ENCODE data around the gene VSTM4. TPM values are rescaled to one million over a fixed set of nuclear protein-coding genes. Genes with fewer than 3 reads are reported as not detected.

Gene VSTM4
- total and polyA plus RNA-seq, 4 donors = 1.0 to 3.1 (median 2.0) TPM

GRCh38 chr10:49037187-49037586, 78.1 kb downstream of the VSTM4 start:
- no peaks in the 10 kb centered on the region for H3K27me3 ChIP-seq (ENCODE audit: control insufficient read depth in 4 of 4, insufficient read depth in 4 of 4, low read length in 3 of 4)
- no peak for DNase-seq (ENCODE audit: low spot score)
- no peaks in the 10 kb centered on the region for H3K9me3 ChIP-seq (ENCODE audit: control insufficient read depth in 4 of 4, low read length in 3 of 4)
- no peak for TF ChIP-seq GABPA (IDR thresholded peaks at IDR 0.05 in 1 of 2, conservative IDR thresholded peaks at IDR 0.05 in 1 of 2)
- no peak for TF ChIP-seq RXRA (IDR thresholded peaks at IDR 0.05)
- no peak for TF ChIP-seq NR2F2 (IDR thresholded peaks at IDR 0.05)
- no peak for TF ChIP-seq HNF4A (conservative IDR thresholded peaks at IDR 0.05)
- no peak for TF ChIP-seq MAX (IDR thresholded peaks at IDR 0.05)
- TF ChIP-seq TAF1 (conservative IDR thresholded peaks at IDR 0.05) = no peak
- no peak for TF ChIP-seq CTCF (IDR thresholded peaks at IDR 0.05; ENCODE audit: low read depth, low read length, missing input control)
- TF ChIP-seq YY1 (IDR thresholded peaks at IDR 0.05) = no peak
- TF ChIP-seq RAD21 (IDR thresholded peaks at IDR 0.05) = no peak
- no peak for TF ChIP-seq SP1 (IDR thresholded peaks at IDR 0.05)
- no peak for TF ChIP-seq FOXA2 (IDR thresholded peaks at IDR 0.05)
- H3K4me1 ChIP-seq (ENCODE audit: control insufficient read depth in 4 of 4, insufficient read depth in 4 of 4, low read length in 3 of 4) = no peaks in the 10 kb centered on the region
- WGBS = 95% methylated on average over 7 of the region's 7 CpGs
- no peak overlapping the region for H3K4me3 ChIP-seq (ENCODE audit: low read depth in 1 of 3, low read length in 3 of 3)
- H3K36me3 ChIP-seq (ENCODE audit: control insufficient read depth in 4 of 4, insufficient read depth in 3 of 4, low read depth in 1 of 4, low read length in 3 of 4) = no peaks in the 10 kb centered on the region
- H3K9ac ChIP-seq (ENCODE audit: low read depth in 1 of 2, low read length in 2 of 2) = no peak overlapping the region
- H3K27ac ChIP-seq (ENCODE audit: low read depth in 1 of 2, low read length in 2 of 2) = no peak overlapping the region

DNA sequence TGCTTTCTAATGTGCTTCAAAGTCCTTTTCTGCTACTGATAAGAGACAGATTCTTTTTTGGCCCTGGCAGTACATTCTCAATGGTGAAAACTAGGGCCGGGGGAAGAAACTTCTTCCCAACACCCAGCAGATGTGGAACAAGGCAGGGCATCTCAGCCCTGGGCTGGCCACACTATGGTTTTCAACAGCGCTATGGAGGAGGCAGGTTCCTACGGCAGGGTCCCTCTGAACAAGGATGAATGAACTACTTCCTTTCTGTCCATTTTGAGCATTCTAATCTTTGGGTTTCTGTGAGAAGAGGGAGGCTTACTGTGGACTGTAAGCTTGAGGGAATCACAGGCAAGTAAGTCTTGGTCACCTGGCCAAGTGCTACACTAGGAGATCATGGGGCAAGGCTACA, 78.7 kb downstream of the VSTM4 start:
- H3K4me1 ChIP-seq (ENCODE audit: control insufficient read depth in 4 of 4, insufficient read depth in 4 of 4, low read length in 3 of 4) = no peaks in the 10 kb centered on the region
- H3K27ac ChIP-seq (ENCODE audit: low read depth in 1 of 2, low read length in 2 of 2) = no peak overlapping the region
- DNase-seq (ENCODE audit: low spot score) = no peak

More for the DNA sequence above, 78.7 kb downstream of the VSTM4 start:
- 93% methylated on average over 3 of the region's 3 CpGs for WGBS
- no peaks in the 10 kb centered on the region for H3K36me3 ChIP-seq (ENCODE audit: control insufficient read depth in 4 of 4, insufficient read depth in 3 of 4, low read depth in 1 of 4, low read length in 3 of 4)
- TF ChIP-seq MAX (IDR thresholded peaks at IDR 0.05) = no peak
- no peak for TF ChIP-seq HNF4A (conservative IDR thresholded peaks at IDR 0.05)
- no peak for TF ChIP-seq ATF3 (IDR thresholded peaks at IDR 0.05)
- no peak for TF ChIP-seq RAD21 (IDR thresholded peaks at IDR 0.05)
- no peak for TF ChIP-seq TAF1 (conservative IDR thresholded peaks at IDR 0.05)
- TF ChIP-seq, protein P1, sequence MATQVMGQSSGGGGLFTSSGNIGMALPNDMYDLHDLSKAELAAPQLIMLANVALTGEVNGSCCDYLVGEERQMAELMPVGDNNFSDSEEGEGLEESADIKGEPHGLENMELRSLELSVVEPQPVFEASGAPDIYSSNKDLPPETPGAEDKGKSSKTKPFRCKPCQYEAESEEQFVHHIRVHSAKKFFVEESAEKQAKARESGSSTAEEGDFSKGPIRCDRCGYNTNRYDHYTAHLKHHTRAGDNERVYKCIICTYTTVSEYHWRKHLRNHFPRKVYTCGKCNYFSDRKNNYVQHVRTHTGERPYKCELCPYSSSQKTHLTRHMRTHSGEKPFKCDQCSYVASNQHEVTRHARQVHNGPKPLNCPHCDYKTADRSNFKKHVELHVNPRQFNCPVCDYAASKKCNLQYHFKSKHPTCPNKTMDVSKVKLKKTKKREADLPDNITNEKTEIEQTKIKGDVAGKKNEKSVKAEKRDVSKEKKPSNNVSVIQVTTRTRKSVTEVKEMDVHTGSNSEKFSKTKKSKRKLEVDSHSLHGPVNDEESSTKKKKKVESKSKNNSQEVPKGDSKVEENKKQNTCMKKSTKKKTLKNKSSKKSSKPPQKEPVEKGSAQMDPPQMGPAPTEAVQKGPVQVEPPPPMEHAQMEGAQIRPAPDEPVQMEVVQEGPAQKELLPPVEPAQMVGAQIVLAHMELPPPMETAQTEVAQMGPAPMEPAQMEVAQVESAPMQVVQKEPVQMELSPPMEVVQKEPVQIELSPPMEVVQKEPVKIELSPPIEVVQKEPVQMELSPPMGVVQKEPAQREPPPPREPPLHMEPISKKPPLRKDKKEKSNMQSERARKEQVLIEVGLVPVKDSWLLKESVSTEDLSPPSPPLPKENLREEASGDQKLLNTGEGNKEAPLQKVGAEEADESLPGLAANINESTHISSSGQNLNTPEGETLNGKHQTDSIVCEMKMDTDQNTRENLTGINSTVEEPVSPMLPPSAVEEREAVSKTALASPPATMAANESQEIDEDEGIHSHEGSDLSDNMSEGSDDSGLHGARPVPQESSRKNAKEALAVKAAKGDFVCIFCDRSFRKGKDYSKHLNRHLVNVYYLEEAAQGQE (IDR thresholded peaks at IDR 0.05) = no peak
- no peak for TF ChIP-seq YY1 (IDR thresholded peaks at IDR 0.05)
- no peak for TF ChIP-seq SP1 (IDR thresholded peaks at IDR 0.05)
- TF ChIP-seq FOXA2 (IDR thresholded peaks at IDR 0.05) = no peak
- no peak for TF ChIP-seq FOXA1 (IDR thresholded peaks at IDR 0.05)
- TF ChIP-seq NR2F2 (IDR thresholded peaks at IDR 0.05) = no peak
- no peak for TF ChIP-seq JUND (IDR thresholded peaks at IDR 0.05)
- no peak for TF ChIP-seq HNF4G (IDR thresholded peaks at IDR 0.05)
- no peak overlapping the region for H3K9ac ChIP-seq (ENCODE audit: low read depth in 1 of 2, low read length in 2 of 2)
- H3K4me3 ChIP-seq (ENCODE audit: low read depth in 1 of 3, low read length in 3 of 3) = no peak overlapping the region
- no peaks in the 10 kb centered on the region for H3K27me3 ChIP-seq (ENCODE audit: control insufficient read depth in 4 of 4, insufficient read depth in 4 of 4, low read length in 3 of 4)
- H3K9me3 ChIP-seq (ENCODE audit: control insufficient read depth in 4 of 4, low read length in 3 of 4) = no peaks in the 10 kb centered on the region

Data from liver (tissue), 9 donors.